Ammon's horn (tissue), 1 donor: Measurements from ENCODE around the gene XXYLT1.
A peak's percentile ranks its signal among the peaks of the same experiment; 100 is the strongest.

Experiments
- DNase-seq: peaks from one replicate; pipeline ENCODE4 v3.0.0-alpha.2; 2016; ENCODE audit warnings: low spot score

XXYLT1 gene

GRCh38 chr3:195184716-195185421, 86.1 kb downstream of the XXYLT1 start:
- no peak for DNase-seq

GRCh38 chr3:195183071-195183776, 87.7 kb downstream of the XXYLT1 start:
- no peak for DNase-seq

- peak; percentile 81 for DNase-seq
Measured at GRCh38 chr3:195182470-195182795, 88.5 kb downstream of the XXYLT1 start.

GRCh38 chr3:195181741-195182469, 89.1 kb downstream of the XXYLT1 start:
- DNase-seq = no peak

- no peak for DNase-seq
Measured at GRCh38 chr3:195181113-195181498, 89.9 kb downstream of the XXYLT1 start.

GRCh38 chr3:195180490-195181112, 90.4 kb downstream of the XXYLT1 start:
- DNase-seq = no peak

- DNase-seq = no peak
Measured at GRCh38 chr3:195179776-195180489, 91.0 kb downstream of the XXYLT1 start.

- no peak for DNase-seq
Measured at GRCh38 chr3:195178124-195178910, 92.6 kb downstream of the XXYLT1 start.

- DNase-seq = no peak
Measured at GRCh38 chr3:195177422-195178123, 93.4 kb downstream of the XXYLT1 start.

GRCh38 chr3:195176776-195177175, 94.2 kb downstream of the XXYLT1 start:
- no peak for DNase-seq

- no peak for DNase-seq
Measured at GRCh38 chr3:195175476-195176337, 95.3 kb downstream of the XXYLT1 start.

- no peak for DNase-seq
Measured at GRCh38 chr3:195175076-195175475, 95.9 kb downstream of the XXYLT1 start.

GRCh38 chr3:195173657-195174056, 97.3 kb downstream of the XXYLT1 start:
- DNase-seq = no peak

GRCh38 chr3:195172896-195173295, 98.1 kb downstream of the XXYLT1 start:
- no peak for DNase-seq

- no peak for DNase-seq
Measured at GRCh38 chr3:195172039-195172684, 98.8 kb downstream of the XXYLT1 start.

GRCh38 chr3:195171093-195171873, 99.7 kb downstream of the XXYLT1 start:
- DNase-seq = no peak

GRCh38 chr3:195170496-195170895, 100.5 kb downstream of the XXYLT1 start:
- no peak for DNase-seq

GRCh38 chr3:195169011-195169649, 101.8 kb downstream of the XXYLT1 start:
- DNase-seq = no peak
